K562 (cell line): ENCODE measurements around the gene MACROD2. TPM values are rescaled to one million over a fixed set of nuclear protein-coding genes. Genes with fewer than 3 reads are reported as not detected.

Experiments
- ATAC-seq: fragments of 200-7000 bp; cut with Tn5 transposase; 3 replicates; pipeline ENCODE4 v1.9.1; 2020; ENCODE audit warnings: moderate library complexity
- BruUV-seq: library from RNA; stranded (reverse); fragments of 400-500 nt; replicated peaks from 2 replicates; lab custom pipeline; 2021; lab: Mats Ljungman, UMichigan
- CTCF ChIA-PET: fragments of 300-600 bp; formaldehyde crosslinking; extraction: SDS; loops from one replicate; lab custom pipeline; 2021; ENCODE audit warnings: low intra/inter-chr PET ratio; lab: Yijun Ruan, JAX
- POLR2A ChIA-PET: fragments of 300-600, 350-650 bp; sonication (Branson Sonifier 250); formaldehyde crosslinking; extraction: SDS; loops from one replicate; lab custom pipeline; 2021; ENCODE audit warnings: antibody characterized with exemption, inconsistent platforms; lab: Yijun Ruan, JAX
- DNase-seq, 4 experiments: peaks; one replicate each; pipeline versions ENCODE4 v3.0.0 to v3.0.0-alpha.2; 2011 to 2018; ENCODE audit warnings: low spot score in 3 of 4, mixed read lengths in 3 of 4; ENCODE audit errors: extremely low read depth in 1 of 4
- FAIRE-seq: peaks from 2 replicates; lab custom pipeline; 2011; peaks lifted over from hg19 to GRCh38; lab: Jason Lieb, UNC
- H2AFZ ChIP-seq: 2 replicates; pipeline ENCODE4 v1.6.0; 2011; ENCODE audit warnings: low read depth, low read length, control low read depth, inconsistent platforms
- H3K27ac ChIP-seq: fragments of 200-600 bp; 3 replicates; pipeline ENCODE4 v1.8.0; 2011; ENCODE audit warnings: low read depth, mild to moderate bottlenecking, control low read depth, inconsistent platforms, low read length, moderate library complexity, mixed read lengths; ENCODE audit errors: extremely low read depth
- H3K27me3 ChIP-seq, 2 experiments: fragments of 300-600 bp in 1 of 2; 2 replicates in 1 of 2; 3 replicates in 1 of 2; pipeline versions ENCODE4 v1.6.0 to v1.8.0; 2011; ENCODE audit warnings: inconsistent platforms in 2 of 2, low read length in 2 of 2, mild to moderate bottlenecking in 1 of 2, mixed read lengths in 1 of 2, moderate library complexity in 1 of 2; ENCODE audit not compliant: control insufficient read depth in 2 of 2, insufficient read depth in 2 of 2
- H3K36me3 ChIP-seq: fragments of 300-600 bp; 3 replicates; pipeline ENCODE4 v1.8.0; 2011; ENCODE audit warnings: mild to moderate bottlenecking, low read length, inconsistent platforms; ENCODE audit not compliant: control insufficient read depth, insufficient read depth
- H3K4me1 ChIP-seq, 2 experiments: fragments of 200-600 bp in 1 of 2; replicated peaks in 1 of 2; 2 replicates in 1 of 2; 3 replicates in 1 of 2; pipeline versions ENCODE4 v1.5.1 to v1.8.0; 2011; ENCODE audit warnings: inconsistent platforms in 2 of 2, low read length in 2 of 2, mild to moderate bottlenecking in 1 of 2, mixed read lengths in 1 of 2, moderate library complexity in 1 of 2; ENCODE audit not compliant: control insufficient read depth in 2 of 2, insufficient read depth in 2 of 2
- H3K4me2 ChIP-seq: 2 replicates; pipeline ENCODE4 v1.6.1; 2011; ENCODE audit warnings: low read length, control low read depth, inconsistent platforms, mixed read lengths; ENCODE audit not compliant: insufficient read depth
- H3K4me3 ChIP-seq: fragments of 200-600 bp; sonication (generic), shearing (Covaris generic); 2 replicates; pipeline ENCODE4 v1.5.1; 2016; ENCODE audit warnings: control low read depth, inconsistent platforms
- H3K79me2 ChIP-seq: fragments of 200-600 bp; 3 replicates; pipeline ENCODE4 v1.8.0; 2011; ENCODE audit warnings: low read length, inconsistent platforms; ENCODE audit not compliant: control insufficient read depth, insufficient read depth
- H3K9ac ChIP-seq, 2 experiments: 2 replicates each; pipeline versions ENCODE4 v1.6.0 to v1.6.1; 2011; ENCODE audit warnings: low read depth in 2 of 2, low read length in 2 of 2, control low read depth in 1 of 2, inconsistent platforms in 1 of 2, mild to moderate bottlenecking in 1 of 2, mixed read lengths in 1 of 2; ENCODE audit not compliant: insufficient read depth in 1 of 2
- H3K9me1 ChIP-seq: one replicate; pipeline ENCODE4 v1.6.0; 2011; ENCODE audit warnings: inconsistent platforms, mild to moderate bottlenecking, low read length, moderate library complexity; ENCODE audit not compliant: control insufficient read depth, insufficient read depth
- H3K9me3 ChIP-seq: replicated peaks from 2 replicates; pipeline ENCODE4 v1.5.1; 2011; ENCODE audit warnings: low read depth, low read length, inconsistent platforms; ENCODE audit not compliant: control insufficient read depth, insufficient read depth
- H4K20me1 ChIP-seq: replicated peaks from 2 replicates; pipeline ENCODE4 v1.6.1; 2011; ENCODE audit warnings: low read length, inconsistent platforms, mixed read lengths; ENCODE audit not compliant: control insufficient read depth, insufficient read depth
- DMBX1 ChIP-seq: fragments of 250-450 bp; sonication (Bioruptor Pico); IDR thresholded peaks from 2 replicates; pipeline ENCODE4 v1.8.0; 2022; ENCODE audit warnings: inconsistent platforms, mild to moderate bottlenecking, moderate library complexity, borderline replicate concordance
- FOXM1 ChIP-seq, 2 experiments: fragments of 450-650 bp in 1 of 2; sonication (generic) in 1 of 2; formaldehyde crosslinking in 1 of 2; IDR thresholded peaks; 2 replicates each; pipeline versions ENCODE4 v1.6.1 to v1.9.0; 2017 to 2022; ENCODE audit warnings: low read depth in 2 of 2, mild to moderate bottlenecking in 2 of 2, missing genetic modification reagents in 1 of 2, moderate library complexity in 1 of 2
- GTF2E2 ChIP-seq: fragments of 200-800 bp; sonication (Bioruptor generic); IDR thresholded peaks from 2 replicates; pipeline ENCODE4 v1.6.1; 2016; ENCODE audit warnings: missing genetic modification characterization, missing compliant biosample characterization
- HMGXB4 ChIP-seq: sonication (generic); formaldehyde crosslinking; IDR thresholded peaks from 2 replicates; pipeline ENCODE4 v1.8.1; 2023; ENCODE audit warnings: mild to moderate bottlenecking, missing genetic modification reagents
- MBD1 ChIP-seq: fragments of 250-450 bp; sonication (Bioruptor Pico); IDR thresholded peaks from 2 replicates; pipeline ENCODE4 v1.8.0; 2022; ENCODE audit warnings: inconsistent platforms
- NBN ChIP-seq: fragments of 450-650 bp; IDR thresholded peaks from 2 replicates; pipeline ENCODE4 v1.6.1; 2016; ENCODE audit warnings: low read depth, mild to moderate bottlenecking
- PHB2 ChIP-seq: fragments of 450-650 bp; IDR thresholded peaks from 2 replicates; pipeline ENCODE4 v1.6.1; 2017; ENCODE audit warnings: low read depth
- PYGO2 ChIP-seq: fragments of 450-650 bp; IDR thresholded peaks from 2 replicates; pipeline ENCODE4 v1.6.1; 2016; ENCODE audit warnings: mild to moderate bottlenecking, missing genetic modification characterization, moderate library complexity, missing compliant biosample characterization
- RBM15 ChIP-seq: fragments of 200-400 bp; formaldehyde crosslinking; IDR thresholded peaks from 2 replicates; pipeline ENCODE4 v1.6.1; 2018; ENCODE audit warnings: mild to moderate bottlenecking, low read length, moderate library complexity; ENCODE audit not compliant: insufficient read depth
- TRIM28 ChIP-seq: fragments of 450-650 bp; IDR thresholded peaks from 2 replicates; pipeline ENCODE4 v1.6.1; 2017
- ZMIZ1 ChIP-seq, 2 experiments: fragments of 150-350 bp in 1 of 2; IDR thresholded peaks; 2 replicates each; pipeline ENCODE4 v1.6.1; 2012 to 2016; ENCODE audit warnings: low read depth in 2 of 2, low read length in 2 of 2, mild to moderate bottlenecking in 1 of 2, moderate library complexity in 1 of 2
- ZNF311 ChIP-seq: fragments of 250-450 bp; sonication (Bioruptor Pico); IDR thresholded peaks from 2 replicates; pipeline ENCODE4 v1.4.0; 2020; ENCODE audit warnings: mild to moderate bottlenecking, moderate library complexity
- ZSCAN29 ChIP-seq: fragments of 450-650 bp; IDR thresholded peaks from 2 replicates; pipeline ENCODE4 v1.6.1; 2017
- WGBS: fragments of 100-300 bp; shearing (Covaris generic); methylation state at CpG from one replicate; pipeline ENCODE4 v1.1.6; 2016; ENCODE audit warnings: low coverage, mixed read lengths; ENCODE audit not compliant: insufficient coverage; ENCODE audit errors: missing lambda C conversion rate; 5-methylcytosine and 5-hydroxymethylcytosine counted together
- in situ Hi-C: fragments of 300-500 bp; cut with MboI; formaldehyde crosslinking; loops from 4 replicates; pipeline ENCODE4 v1.15.0; 2018; ENCODE audit warnings: inconsistent platforms, mixed read lengths
- intact Hi-C: fragments of 100-400 bp; cut with micrococcal nuclease; formaldehyde crosslinking; loops from 2 replicates; pipeline ENCODE4 v1.14.2; 2022
- polyA plus RNA-seq, 8 experiments: library from polyadenylated mRNA; depleted of rRNA in 4 of 8; stranded (reverse) in 5 of 8; unstranded in 3 of 8; fragments of >200 nt; fragmentation: Nextera tagmentation in 2 of 8; fragmentation: Illumina TruSeq in 1 of 8; extraction: Ambion mirVana in 2 of 8; extraction: Trizol in 1 of 8; gene quantifications; 2 replicates each; pipeline versions ENCODE4 v1.2.1 to v1.2.3, GENCODE V29; 2011 to 2014; ENCODE audit warnings: inconsistent platforms in 1 of 8, missing spikeins in 1 of 8
- total RNA-seq, 7 experiments: library from RNA; depleted of rRNA in 6 of 7; stranded (reverse); fragments of >200 nt in 6 of 7; fragmentation: Illumina TruSeq in 2 of 7; extraction: Trizol in 2 of 7; gene quantifications; 2 replicates each; pipeline versions ENCODE4 v1.2.1 to v1.2.3, GENCODE V29; 2011 to 2021; ENCODE audit warnings: low replicate concordance in 1 of 7

Gene MACROD2
- total and polyA plus RNA-seq, 9 of the 15 experiments (the other 6 are each of a cell fraction or from before 2014, with no cell fraction given) = not detected

- no peak for TF ChIP-seq ZMIZ1 (IDR thresholded peaks at IDR 0.05; ENCODE audit: low read depth in 2 of 2, low read length in 2 of 2)
- TF ChIP-seq PHB2 = no peak
- TF ChIP-seq DMBX1 = no peak
- no peak for TF ChIP-seq ZSCAN29
- no peak for TF ChIP-seq PYGO2 (tag)
- TF ChIP-seq TRIM28 = no peak
- TF ChIP-seq, all 486 proteins: peak for 3
Measured at GRCh38 chr20:15561707-15562404, 1566.5 kb downstream of the MACROD2 start (continued).

- in situ Hi-C loops = no loop called here
- WGBS = 0% methylated on average over 4 of the region's 4 CpGs
- TF ChIP-seq RBM15 (no peak), GTF2E2 (tag) (no peak), HMGXB4 (no peak), ZNF311 (no peak), FOXM1 (IDR thresholded peaks at IDR 0.05; ENCODE audit: low read depth) (no peak), FOXM1 (CRISPR knock-in tag; IDR thresholded peaks at IDR 0.05; ENCODE audit: low read depth) (no peak), NBN (no peak), MBD1 (CRISPR knock-in tag) (no peak)
Measured at GRCh38 chr20:15563836-15564235, 1568.5 kb downstream of the MACROD2 start.

More at GRCh38 chr20:15563836-15564235, 1568.5 kb downstream of the MACROD2 start:
- CTCF ChIA-PET = no interaction called here
- H3K9me1 ChIP-seq = no peaks in the 10 kb centered on the region
- H3K9ac ChIP-seq = no peak overlapping the region
- H3K27me3 ChIP-seq = no peaks in the 10 kb centered on the region
- DNase-seq = no peak
- no peaks in the 10 kb centered on the region for H3K4me1 ChIP-seq
- no peaks in the 10 kb centered on the region for H3K9me3 ChIP-seq
- H3K79me2 ChIP-seq = no peaks in the 10 kb centered on the region
- no TSS peak for BruUV-seq
- no peak for FAIRE-seq
- no peak overlapping the region for H2AFZ ChIP-seq
- intact Hi-C loops = no loop called here
- H3K36me3 ChIP-seq = no peaks in the 10 kb centered on the region
- no peak overlapping the region for H3K27ac ChIP-seq
- no peak for ATAC-seq
- H3K4me3 ChIP-seq = no peak overlapping the region
- no peak overlapping the region for H3K4me2 ChIP-seq
- POLR2A ChIA-PET = no interaction called here
- H4K20me1 ChIP-seq = no peaks in the 10 kb centered on the region
